GM12891 (cell line): Measurements from ENCODE around the gene NEU1.

Experiments used
- DNase-seq: peaks from one replicate; pipeline ENCODE4 v3.0.0; 2011; ENCODE audit warnings: low spot score; ENCODE audit not compliant: insufficient read length
- FAIRE-seq: peaks from 2 replicates; lab custom pipeline; 2011; peaks lifted over from hg19 to GRCh38; lab: Jason Lieb, UNC
- PAX5 ChIP-seq: IDR thresholded peaks from 2 replicates; pipeline ENCODE4 v1.6.1; 2011; ENCODE audit warnings: low read length, moderate library complexity, mild to moderate bottlenecking; ENCODE audit not compliant: insufficient read depth, severe bottlenecking
- POLR2A ChIP-seq: IDR thresholded peaks from 2 replicates; pipeline ENCODE4 v1.6.1; 2011; ENCODE audit warnings: low read depth, low read length, control low read depth
- POLR2AphosphoS5 ChIP-seq: IDR thresholded peaks from 2 replicates; pipeline ENCODE4 v1.6.1; 2011; ENCODE audit warnings: low read depth, low read length, control low read depth
- POU2F2 ChIP-seq: IDR thresholded peaks from 2 replicates; pipeline ENCODE4 v1.6.1; 2011; ENCODE audit warnings: low read depth, mild to moderate bottlenecking, control low read depth, low read length, moderate library complexity
- SPI1 ChIP-seq: IDR thresholded peaks from 2 replicates; pipeline ENCODE4 v1.6.1; 2011; ENCODE audit warnings: low read depth, low read length, control low read depth
- TAF1 ChIP-seq: IDR thresholded peaks from 2 replicates; pipeline ENCODE4 v1.6.1; 2011; ENCODE audit warnings: low read depth, low read length, control low read depth

Gene NEU1

DNA sequence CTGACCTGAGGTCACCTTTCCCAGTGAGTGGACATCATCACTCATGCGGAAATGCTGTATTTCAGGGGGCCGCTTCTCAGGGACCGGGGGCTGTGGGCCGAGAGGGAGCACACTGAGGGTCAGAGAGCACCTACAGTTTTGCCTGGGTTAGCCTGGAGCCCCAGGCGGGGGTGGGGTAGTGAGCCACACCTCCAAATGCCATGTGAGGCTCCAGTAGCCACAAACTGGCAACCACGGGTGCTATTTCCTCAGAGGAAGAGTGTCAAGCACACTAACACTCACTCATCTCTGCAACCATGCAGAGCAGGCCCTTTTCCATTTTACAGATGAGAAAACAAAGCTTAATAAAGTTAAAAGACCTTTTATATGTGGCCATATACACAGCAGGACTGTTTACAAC is 30.2 kb upstream of the NEU1 start:
- FAIRE-seq (no peak), DNase-seq (no peak)
- TF ChIP-seq SPI1 (no peak), POLR2A (no peak), POLR2AphosphoS5 (no peak), TAF1 (no peak), PAX5 (no peak), POU2F2 (no peak)

DNA sequence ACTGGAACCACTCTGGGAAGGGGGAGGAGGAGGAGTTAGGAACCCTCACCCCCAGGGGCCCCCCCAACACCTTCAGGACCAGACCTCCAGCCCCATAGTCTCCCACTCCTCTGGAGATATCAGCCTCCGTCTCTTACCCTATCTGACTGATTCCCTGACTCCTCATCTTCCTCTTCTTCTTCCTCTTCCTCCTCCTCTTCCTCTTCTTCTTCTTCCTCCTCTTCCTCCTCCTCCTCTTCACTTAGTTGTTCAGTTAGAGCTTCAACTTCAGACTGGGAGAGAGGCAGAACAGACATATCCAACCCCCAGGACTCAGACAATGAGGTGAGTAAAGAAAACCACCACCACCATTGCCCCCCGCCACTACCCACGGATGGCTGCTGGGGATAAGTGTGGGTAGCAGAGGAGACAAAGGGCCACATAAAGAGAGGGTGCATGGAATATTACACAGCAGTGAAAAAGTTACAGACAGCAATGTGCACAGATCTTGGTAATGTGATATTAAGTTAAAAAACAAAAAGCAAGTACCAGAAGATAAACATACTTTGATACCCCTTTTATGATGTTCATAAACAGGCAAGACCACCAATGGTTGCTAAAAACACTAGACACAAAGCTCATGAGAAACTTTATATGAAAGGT is 26.8 kb upstream of the NEU1 start:
- no peak for TF ChIP-seq TAF1
- no peak for TF ChIP-seq POU2F2
- TF ChIP-seq SPI1: no peak
- no peak for TF ChIP-seq PAX5
- TF ChIP-seq POLR2A: no peak
- no peak for TF ChIP-seq POLR2AphosphoS5
- FAIRE-seq: no peak
- DNase-seq: no peak

DNA sequence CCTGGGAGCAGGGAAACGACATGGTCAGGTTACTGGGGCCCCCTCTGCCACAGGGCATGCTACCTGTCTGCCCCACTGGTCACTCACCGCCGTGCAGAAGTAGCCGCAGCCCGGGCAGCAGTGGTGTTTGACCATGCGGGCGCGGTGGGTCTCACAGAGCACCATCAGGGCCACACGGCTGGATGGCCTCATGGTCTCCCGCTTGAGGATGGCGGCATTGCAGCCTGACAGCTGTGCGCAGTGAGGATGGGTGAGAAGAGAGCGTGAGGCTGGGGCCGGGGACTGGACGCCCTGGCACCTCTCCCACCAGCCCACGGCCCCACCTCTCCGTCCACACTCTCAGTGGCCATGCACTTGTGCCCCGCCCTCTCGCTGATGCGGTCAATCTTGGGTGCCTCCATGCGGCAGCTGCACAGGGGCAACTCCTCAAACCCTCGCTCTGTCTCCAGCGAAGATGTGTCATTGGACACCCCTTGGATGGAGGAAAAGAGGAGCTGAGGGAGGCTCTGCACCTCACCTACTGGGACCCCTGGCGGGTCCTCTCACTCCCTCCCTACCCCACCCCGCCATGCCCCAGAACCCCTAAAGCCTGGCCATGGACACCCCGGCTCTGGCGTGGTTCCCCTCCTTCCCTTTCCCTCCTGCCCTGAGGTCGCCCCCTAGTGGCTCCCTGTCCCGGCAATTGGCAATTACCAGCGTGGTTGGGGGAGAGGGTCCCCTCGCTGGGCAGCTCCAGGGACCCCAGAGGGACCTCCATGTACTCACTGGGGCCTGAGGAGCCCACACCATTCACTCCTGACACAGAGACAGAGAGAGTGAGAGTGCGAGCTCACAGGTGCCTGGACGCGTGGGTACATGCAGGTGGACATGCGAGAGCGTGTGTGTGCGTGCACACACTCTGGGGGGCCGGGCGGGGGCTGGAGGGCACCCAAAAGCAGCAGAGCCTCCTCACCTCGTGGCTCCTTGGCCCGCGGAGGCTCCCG is 25.9 kb upstream of the NEU1 start:
- FAIRE-seq (peak; percentile 23), DNase-seq (peak; percentile 76)
- TF ChIP-seq SPI1: no peak
- TF ChIP-seq PAX5: no peak
- no peak for TF ChIP-seq POLR2AphosphoS5
- no peak; the same call in 1 of the 2 replicates for TF ChIP-seq POU2F2
- TF ChIP-seq POLR2A: no peak
- no peak for TF ChIP-seq TAF1

DNA sequence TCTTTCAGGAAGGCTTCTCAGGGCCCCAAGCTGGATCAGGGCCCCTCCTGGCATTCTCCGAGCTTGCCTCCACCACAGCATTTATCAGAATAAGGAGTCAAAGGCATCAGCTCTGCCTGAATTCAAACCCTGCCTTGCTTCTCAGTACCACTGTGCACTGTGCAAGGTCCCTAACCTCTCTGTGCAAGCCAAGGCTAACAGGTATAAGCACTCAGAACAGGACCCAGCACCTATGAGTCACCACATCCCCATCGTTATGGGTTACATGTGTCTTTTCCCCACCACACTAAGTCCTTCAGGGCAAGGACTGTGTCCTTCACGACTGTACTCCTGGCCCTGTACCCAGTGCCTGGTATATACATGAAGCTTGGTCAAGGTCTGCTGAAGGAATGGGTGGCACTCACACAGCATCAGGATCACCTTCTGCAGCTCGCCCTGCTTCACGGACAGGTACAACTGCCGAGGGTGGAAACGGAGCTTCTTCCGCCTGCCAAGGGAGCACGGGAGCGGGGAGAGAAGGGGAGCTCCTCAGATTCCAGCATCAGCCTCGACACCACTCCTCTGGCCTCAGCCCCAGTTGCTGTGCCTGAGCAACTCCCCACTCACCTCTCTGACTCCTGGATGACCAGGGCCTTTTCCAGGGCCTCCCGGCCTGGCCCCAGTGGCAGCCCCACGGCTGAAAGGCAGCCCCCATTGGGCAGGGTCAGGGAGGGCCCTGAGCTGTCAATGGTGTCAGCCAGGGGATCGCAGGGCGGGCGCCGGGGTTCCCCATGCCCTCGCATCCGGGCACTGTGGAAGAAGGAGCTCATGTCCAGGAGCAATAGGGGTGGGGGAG is 24.8 kb upstream of the NEU1 start:
- DNase-seq (no peak), FAIRE-seq (no peak)
- TF ChIP-seq POLR2A (no peak), POU2F2 (no peak), POLR2AphosphoS5 (no peak), SPI1 (no peak), TAF1 (no peak), PAX5 (no peak)

DNA sequence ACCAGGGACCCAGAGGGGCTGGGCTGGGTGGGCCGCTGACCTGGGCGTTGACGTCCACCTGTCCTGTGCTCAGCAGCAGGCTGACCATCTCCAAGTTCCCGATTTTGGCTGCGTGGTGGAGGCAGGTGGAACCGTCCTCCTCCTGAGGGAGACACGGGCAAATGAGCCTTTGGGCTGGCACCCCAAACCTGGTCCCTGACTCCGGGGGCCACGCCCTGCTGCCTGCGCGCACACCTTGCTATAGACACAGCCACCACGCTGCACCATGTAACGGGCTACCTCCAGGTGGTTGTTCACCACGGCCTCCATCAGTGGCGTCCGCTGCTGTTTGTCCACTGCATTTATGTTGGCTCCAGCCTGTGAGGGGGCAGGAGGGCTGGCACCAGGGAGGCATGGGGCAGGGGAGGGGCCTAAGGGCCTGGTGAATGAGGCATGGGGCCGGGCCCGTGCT is 23.9 kb upstream of the NEU1 start:
- FAIRE-seq: no peak
- TF ChIP-seq POLR2A (no peak), POLR2AphosphoS5 (no peak), TAF1 (no peak), PAX5 (no peak), POU2F2 (no peak), SPI1 (no peak)
- DNase-seq: no peak

DNA sequence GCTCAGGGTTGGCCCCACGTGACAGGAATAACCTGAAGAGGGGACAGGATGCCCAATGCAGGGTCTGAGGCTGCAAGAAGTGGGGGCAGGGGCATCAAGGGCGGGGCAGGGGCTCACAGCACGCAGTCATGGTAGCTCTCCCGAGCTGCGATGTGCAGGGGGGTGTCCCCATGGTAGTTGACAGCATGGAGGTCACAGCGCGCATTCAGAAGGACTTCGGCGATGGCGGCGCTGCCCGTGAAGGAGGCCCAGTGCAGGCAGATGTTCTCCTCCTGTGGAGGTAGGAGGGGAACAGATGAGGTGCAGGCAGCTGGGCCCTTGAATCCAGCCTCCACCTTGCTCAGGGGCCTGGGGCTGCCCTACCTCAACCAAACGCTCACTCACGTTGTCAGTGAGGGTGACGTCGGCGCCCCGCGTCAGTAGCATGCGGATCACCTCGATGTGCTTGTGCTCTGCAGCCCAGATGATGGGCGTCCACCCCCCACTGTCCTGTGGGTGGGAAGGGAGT is 22.0 kb upstream of the NEU1 start:
- DNase-seq (no peak), FAIRE-seq (no peak)
- TF ChIP-seq POU2F2: no peak

DNA sequence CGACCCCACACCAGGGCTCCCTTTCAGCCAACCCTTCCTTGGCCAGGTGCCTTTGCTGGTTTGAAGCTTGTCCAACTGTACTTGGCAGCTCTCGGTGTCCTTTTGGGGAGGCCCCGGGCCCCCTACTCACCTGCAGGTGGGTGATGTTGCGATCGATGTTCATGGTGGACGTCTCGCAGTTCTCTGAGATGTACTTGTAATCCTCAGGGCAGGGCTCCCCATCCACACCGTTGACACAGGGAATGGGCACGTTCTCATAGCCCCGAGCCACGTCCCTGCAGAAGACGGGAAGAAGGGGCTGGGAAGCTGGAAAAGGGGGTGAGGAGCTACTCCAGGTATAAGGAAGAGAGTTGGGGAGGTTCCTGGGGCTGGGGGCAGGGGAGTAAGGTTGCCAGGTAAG is 21.1 kb upstream of the NEU1 start:
- FAIRE-seq: no peak
- no peak for DNase-seq
- no peak for TF ChIP-seq POU2F2
- no peak for TF ChIP-seq POLR2AphosphoS5
- TF ChIP-seq POLR2A: no peak
- TF ChIP-seq TAF1: no peak
- no peak for TF ChIP-seq SPI1
- no peak for TF ChIP-seq PAX5

DNA sequence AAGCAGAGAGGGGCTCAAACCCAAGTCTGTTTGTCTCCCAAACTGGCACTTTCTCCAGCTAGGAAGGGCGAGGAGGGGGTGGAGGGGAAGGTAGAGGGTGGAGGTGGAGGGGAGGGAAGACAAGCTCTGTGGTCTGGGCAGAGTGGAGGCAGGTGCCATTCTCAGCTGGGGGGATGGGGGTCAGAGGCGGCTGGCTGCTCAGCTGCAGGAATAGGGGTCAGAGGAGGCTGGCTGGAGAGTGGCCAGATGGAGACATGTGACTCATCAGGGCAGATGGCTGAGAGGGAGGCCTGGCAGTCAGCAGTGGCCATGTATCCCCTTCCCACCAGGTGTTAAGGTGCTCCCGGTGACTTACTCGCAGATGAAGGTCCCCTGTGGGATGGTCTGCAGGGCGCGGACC is 19.7 kb upstream of the NEU1 start:
- DNase-seq: no peak
- no peak for FAIRE-seq
- no peak for TF ChIP-seq PAX5
- no peak for TF ChIP-seq POLR2A
- no peak for TF ChIP-seq TAF1
- TF ChIP-seq POLR2AphosphoS5: no peak
- no peak for TF ChIP-seq SPI1
- no peak for TF ChIP-seq POU2F2
